Stimulated activated CD8-positive, alpha-beta memory T cell treated with anti-CD3 and anti-CD28 coated beads, Interleukin-2, amount 100 ng/mL, for 1 hour (primary cell): ENCODE data around the gene CABP1.
"Not testable (repeated sequence)": the region's sequence is repeated elsewhere in the genome, so short reads cannot be mapped to it uniquely, and the experiment has no call there.

Source experiments
- DNase-seq, 2 donors: peaks; one replicate each; pipeline ENCODE4 v3.0.0-alpha.2; 2020; ENCODE audit warnings: low read depth in 2 of 2

Gene CABP1

GRCh38 chr12:120668091-120668867 is 27.9 kb downstream of the CABP1 start:
- no peak for DNase-seq

GRCh38 chr12:120668868-120669840 is 28.7 kb downstream of the CABP1 start:
- DNase-seq, result no peak

DNA sequence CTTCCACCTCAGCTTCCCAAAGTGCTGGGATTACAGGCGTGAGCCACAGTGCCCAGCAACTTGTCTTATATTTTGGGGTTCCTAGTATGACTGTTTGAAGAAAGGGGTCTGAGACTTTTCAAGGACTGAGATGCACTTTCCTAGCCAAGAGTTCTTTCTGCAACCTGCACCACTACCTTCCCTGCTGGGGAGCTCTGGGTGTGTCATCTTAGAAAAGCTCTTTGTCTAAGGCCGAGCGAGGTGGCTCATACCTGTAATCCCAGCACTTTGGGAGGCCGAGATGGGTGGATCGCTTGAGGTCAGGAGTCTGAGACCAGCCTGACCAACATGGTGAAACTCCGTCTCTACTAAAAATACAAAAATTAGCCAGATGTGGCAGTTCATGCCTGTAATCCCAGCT is 29.8 kb downstream of the CABP1 start:
- not testable (repeated sequence) for DNase-seq

DNA sequence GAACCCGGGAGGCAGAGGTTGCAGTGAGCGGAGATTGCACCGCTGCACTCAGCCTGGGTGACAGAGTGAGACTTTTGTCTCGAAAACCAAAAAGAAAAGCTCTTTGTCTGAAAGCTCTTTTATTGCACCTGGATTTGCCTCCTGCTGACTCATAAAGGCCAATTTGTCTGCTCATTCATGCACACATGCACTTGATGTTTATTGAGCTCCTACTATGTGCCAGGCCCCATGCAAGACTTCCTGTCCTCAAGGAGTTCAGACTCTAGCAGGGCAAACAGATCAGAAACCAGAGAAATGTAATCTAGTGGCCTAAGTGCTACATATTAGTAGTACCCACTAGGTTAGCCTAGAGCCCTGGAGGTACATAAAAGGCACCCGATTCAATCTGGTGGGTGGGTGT is 30.2 kb downstream of the CABP1 start:
- DNase-seq, result no peak

DNA sequence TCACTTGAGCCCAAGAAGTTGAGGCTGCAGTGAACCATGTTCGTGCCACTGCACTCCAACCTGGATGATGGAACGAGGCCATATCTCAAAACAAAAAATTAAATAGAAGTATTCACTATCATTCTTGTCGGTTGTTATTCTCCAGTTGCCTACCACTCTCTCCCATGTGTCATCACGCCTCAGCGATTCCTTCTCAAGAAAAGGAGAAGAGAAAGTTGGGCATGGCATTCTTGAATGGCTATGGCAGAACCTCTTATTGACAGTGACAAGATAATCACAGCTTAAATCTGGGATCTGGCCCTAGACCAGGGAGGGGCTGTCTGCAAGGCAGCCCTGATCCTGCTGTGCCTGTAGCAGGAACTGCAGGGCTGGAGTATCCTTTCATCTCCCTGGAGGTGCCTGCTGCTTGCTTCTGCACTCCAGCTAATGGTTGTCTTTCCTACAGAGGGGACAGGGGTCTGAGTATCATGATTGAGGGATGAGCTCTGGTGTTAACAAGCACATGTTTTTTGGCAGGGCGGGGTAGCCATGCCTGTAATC is 33.7 kb downstream of the CABP1 start:
- DNase-seq, result no peak

GRCh38 chr12:120677765-120678473 is 37.5 kb downstream of the CABP1 start:
- DNase-seq, result no peak

GRCh38 chr12:120678572-120678971 is 38.1 kb downstream of the CABP1 start:
- DNase-seq, result no peak

GRCh38 chr12:120680165-120680738 is 39.8 kb downstream of the CABP1 start:
- no peak for DNase-seq

DNA sequence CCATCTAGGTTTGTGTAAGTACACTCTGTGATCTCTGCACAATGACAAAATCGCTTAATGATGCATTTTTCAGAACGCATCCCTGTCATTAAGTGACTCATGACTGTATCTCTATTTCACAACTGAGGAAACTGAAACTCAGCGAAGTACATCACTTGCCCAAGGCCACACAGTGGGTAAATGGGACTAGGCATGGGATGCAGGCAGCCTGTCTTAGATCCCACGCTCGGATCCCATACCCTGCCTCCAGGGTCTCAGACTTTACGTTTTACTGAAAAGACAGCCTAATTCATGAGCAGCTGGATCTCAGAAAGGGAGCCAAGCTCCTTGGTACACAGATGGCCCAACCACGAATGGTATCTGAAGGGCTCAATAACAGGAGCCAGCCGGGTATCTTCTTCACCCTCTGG is 44.1 kb downstream of the CABP1 start:
- no peak for DNase-seq

DNA sequence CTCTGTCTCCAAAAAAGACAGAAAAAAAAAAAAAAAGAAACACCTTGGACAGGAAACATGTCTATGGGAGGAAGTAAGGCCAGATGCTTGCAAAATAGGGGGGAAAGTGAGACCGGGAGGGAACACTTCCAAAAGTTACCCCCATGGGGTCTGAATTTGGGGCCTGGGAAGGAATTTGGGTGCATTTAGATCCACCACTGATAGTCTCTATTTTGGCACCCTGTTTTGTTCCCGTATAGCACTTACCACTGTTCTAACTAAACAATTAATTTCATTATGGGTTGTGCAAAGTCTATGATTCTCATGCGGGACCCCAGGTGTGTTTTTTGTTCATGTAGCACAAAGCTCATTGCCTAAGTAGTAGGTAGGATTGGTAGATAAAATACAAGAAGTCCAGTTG is 45.1 kb downstream of the CABP1 start:
- no peak for DNase-seq

DNA sequence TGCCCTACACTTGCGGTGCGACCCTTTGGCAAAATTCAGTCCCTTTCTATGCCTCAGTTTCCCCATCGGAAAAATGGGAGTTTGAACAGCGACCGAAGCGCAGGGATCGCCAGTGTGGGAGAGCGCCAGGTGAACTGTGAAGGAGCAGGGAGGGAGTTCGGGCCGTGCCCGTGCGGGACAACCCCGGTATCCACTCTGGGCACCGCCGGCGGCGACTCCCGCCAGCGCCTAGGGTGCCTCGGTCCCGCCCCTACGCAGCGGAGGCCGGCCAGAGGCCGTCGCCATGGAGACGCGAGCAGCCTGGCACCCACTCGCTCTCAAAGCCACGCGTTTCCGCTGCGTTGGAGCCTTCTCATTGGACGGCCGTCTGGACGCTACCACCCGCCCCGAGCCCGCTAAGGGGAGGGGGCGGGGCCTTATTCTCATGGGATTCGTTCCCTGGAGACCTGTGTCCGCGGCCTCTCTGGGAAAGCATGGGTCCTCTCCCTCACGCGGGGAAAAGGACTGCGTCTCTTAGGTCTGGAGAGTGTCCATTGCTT is 45.8 kb downstream of the CABP1 start:
- DNase-seq, result peak; percentile 95 to 97

DNA sequence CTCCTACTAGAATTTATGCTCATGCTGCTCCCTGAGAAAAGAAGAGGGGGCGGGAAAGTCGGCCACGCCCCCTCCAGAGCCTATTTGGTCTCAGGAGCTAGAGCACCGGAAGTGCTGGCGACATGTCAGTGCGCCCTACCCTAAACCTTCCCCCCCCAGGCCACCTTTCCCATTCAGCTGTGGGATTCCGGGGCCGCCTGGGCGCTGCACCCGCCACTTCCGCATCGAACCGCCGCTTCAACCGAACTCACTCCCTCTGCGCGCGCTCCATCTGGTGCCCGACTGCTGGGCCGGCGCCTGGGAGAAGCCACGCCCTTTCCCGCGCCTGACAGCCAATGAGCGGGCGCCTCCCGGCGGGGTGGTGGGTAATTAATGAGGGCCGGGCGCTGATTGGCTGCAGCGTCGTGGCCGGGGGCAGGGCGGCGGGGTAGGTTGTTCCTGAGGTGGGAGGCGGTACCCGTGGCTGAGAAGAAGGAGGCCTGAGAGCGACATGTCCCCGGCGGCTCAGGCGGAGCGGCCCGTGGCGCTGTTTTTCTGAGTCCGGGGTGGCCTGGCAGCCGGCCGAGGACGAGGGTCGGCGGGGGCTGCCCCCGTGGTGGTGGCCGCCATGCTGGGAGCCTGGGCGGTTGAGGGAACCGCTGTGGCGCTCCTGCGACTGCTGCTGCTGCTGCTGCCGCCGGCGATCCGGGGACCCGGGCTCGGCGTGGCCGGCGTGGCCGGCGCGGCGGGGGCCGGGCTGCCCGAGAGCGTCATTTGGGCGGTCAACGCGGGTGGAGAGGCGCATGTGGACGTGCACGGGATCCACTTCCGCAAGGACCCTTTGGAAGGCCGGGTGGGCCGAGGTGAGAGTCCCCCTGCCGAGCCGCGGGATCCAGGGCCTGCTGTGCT is 46.5 kb downstream of the CABP1 start, which contains the start of gene MLEC:
MLEC (plus strand) TSS at position 460 of the 888 bp plus-strand sequence; CDS start at position 608, 148 bp downstream.
- DNase-seq, result peak; percentile 99

- DNase-seq, result no peak
Measured at GRCh38 chr12:120687578-120688289, 47.3 kb downstream of the CABP1 start.

GRCh38 chr12:120688527-120689071 is 48.2 kb downstream of the CABP1 start:
- no peak for DNase-seq

GRCh38 chr12:120689397-120690082 is 49.1 kb downstream of the CABP1 start:
- DNase-seq, result no peak

DNA sequence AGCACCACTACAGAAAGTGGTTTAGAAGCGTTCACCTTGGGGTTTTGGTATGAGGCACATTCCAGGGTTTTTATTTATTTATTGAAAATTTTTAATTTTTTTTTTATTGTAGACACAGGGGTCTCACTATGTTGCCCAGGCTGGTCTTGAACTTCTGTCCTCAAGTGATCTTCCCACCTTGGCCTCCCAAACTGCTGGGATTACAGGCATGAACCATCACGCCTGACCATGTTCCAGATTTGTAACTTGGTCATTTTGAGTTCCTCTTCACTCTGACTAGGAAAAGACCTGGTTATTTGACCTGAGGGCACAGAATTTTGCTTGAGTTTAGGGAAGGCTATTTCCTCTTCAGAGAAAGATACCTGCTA is 49.6 kb downstream of the CABP1 start:
- no peak for DNase-seq

GRCh38 chr12:120690978-120691377 is 50.6 kb downstream of the CABP1 start:
- no peak for DNase-seq

GRCh38 chr12:120692524-120693033 is 52.2 kb downstream of the CABP1 start:
- no peak for DNase-seq
